Activated naive CD8-positive, alpha-beta T cell treated with anti-CD3 and anti-CD28 coated beads, Interleukin-2, amount 10 ng/mL, durations not matched to agents 7 days and 5 days (primary cell): ENCODE data around the gene UBAC2. TPM values are rescaled to one million over a fixed set of nuclear protein-coding genes. Genes with fewer than 3 reads are reported as not detected.

Source experiments
- microRNA-seq: library from miRNA; unstranded; fragments of <30 nt; microRNA quantifications from one replicate; pipeline ENCODE4 v1.2.0, GENCODE V29; 2022
- total RNA-seq, 2 experiments: library from RNA; stranded (reverse); gene quantifications; one replicate each; pipeline ENCODE4 v1.2.3, GENCODE V29; 2021

The UBAC2 gene
- total RNA-seq, 2 experiments from 2014 or later: 79.1 to 80.8 TPM

Small RNAs within 50 kb of the gene (microRNA-seq; reads per million reads assigned to microRNA genes)
- gene MIR623: not detected

Other genes starting within 250 kb of the UBAC2 start
- gene DOCK9, start 222.8 kb upstream of the UBAC2 start, total RNA-seq: 100 to 1,000 TPM; 102 to 107 TPM
- gene GPR18, start 57.5 kb downstream of the UBAC2 start, total RNA-seq: 10 to 100 TPM; 25.5 to 25.9 TPM
- 10 to 100 TPM; 36.4 to 44.9 TPM for gene GPR183, start 106.5 kb downstream of the UBAC2 start, total RNA-seq